Right lobe of liver (tissue), 4 donors: ENCODE measurements around the gene CYP3A7.

Source experiments
- CTCF ChIP-seq, 4 donors: fragments of 200-600 bp in 3 of 4; fragments of 450-650 bp in 1 of 4; IDR thresholded peaks; one replicate each; pipeline versions ENCODE4 v1.5.1 to v1.8.0; 2016 to 2022; ENCODE audit warnings: antibody characterized with exemption in 4 of 4, mild to moderate bottlenecking in 2 of 4
- POLR2A ChIP-seq: fragments of 450-650 bp; IDR thresholded peaks from one replicate; pipeline ENCODE4 v1.6.1; 2017; ENCODE audit warnings: antibody characterized with exemption, mild to moderate bottlenecking
- donor health status: DM: no; HTN: no; CAD: no.
- donor health status: DM: no; HTN: no; CAD: no.
- donor health status: DM: no; HTN: yes; CAD: no.

- TF ChIP-seq POLR2A: no peak
- no peak for TF ChIP-seq CTCF (IDR thresholded peaks at IDR 0.05)
These were observed 20.9 kb downstream of the CYP3A7 start for GRCh38 chr7:99713995-99714570.
